Fibroblast of lung (primary cell): Measurements from ENCODE around the gene SDK1. TPM values are rescaled to one million over a fixed set of nuclear protein-coding genes. Genes with fewer than 3 reads are reported as not detected.
A peak's percentile ranks its signal among the peaks of the same experiment; 100 is the strongest.

Source experiments
- DNase-seq, 2 donors: peaks; one replicate each; pipeline versions ENCODE4 v3.0.0 to v3.0.0-alpha.2; 2010; ENCODE audit warnings: low read depth in 2 of 2
- H2AFZ ChIP-seq: 2 replicates; pipeline ENCODE4 v1.5.1; 2012; ENCODE audit warnings: low read length, control low read depth, inconsistent platforms
- H3K27ac ChIP-seq: 2 replicates; pipeline ENCODE4 v1.5.1; 2011; ENCODE audit warnings: low read length, control low read depth; ENCODE audit not compliant: insufficient read depth
- H3K27me3 ChIP-seq: 2 replicates; pipeline ENCODE4 v1.5.1; 2011; ENCODE audit warnings: mild to moderate bottlenecking, low read length; ENCODE audit not compliant: control insufficient read depth, insufficient read depth
- H3K36me3 ChIP-seq: 2 replicates; pipeline ENCODE4 v1.5.1; 2011; ENCODE audit warnings: low read length; ENCODE audit not compliant: control insufficient read depth, insufficient read depth
- H3K4me1 ChIP-seq: 2 replicates; pipeline ENCODE4 v1.5.1; 2011; ENCODE audit warnings: low read length; ENCODE audit not compliant: control insufficient read depth, insufficient read depth; ENCODE audit errors: extremely low read depth
- H3K4me2 ChIP-seq: 2 replicates; pipeline ENCODE4 v1.5.1; 2011; ENCODE audit warnings: low read length, control low read depth; ENCODE audit not compliant: insufficient read depth; ENCODE audit errors: extremely low read depth
- H3K4me3 ChIP-seq, 4 experiments: fragments of 200-600 bp in 1 of 4; sonication (generic) in 1 of 4; replicated peaks in 1 of 4; 2 replicates each; pipeline ENCODE4 v1.5.1; 2011 to 2016; ENCODE audit warnings: low read length in 4 of 4, low read depth in 3 of 4, mild to moderate bottlenecking in 3 of 4, control low read depth in 2 of 4, inconsistent platforms in 1 of 4, mixed read lengths in 1 of 4; ENCODE audit not compliant: insufficient read depth in 1 of 4; ENCODE audit errors: control extremely low read depth in 1 of 4
- H3K79me2 ChIP-seq: 2 replicates; pipeline ENCODE4 v1.5.1; 2012; ENCODE audit warnings: mild to moderate bottlenecking, low read length, inconsistent platforms; ENCODE audit not compliant: control insufficient read depth, insufficient read depth
- H3K9ac ChIP-seq: 2 replicates; pipeline ENCODE4 v1.5.1; 2011; ENCODE audit warnings: mild to moderate bottlenecking, low read length, control low read depth; ENCODE audit not compliant: insufficient read depth
- H3K9me3 ChIP-seq: 2 replicates; pipeline ENCODE4 v1.5.1; 2012; ENCODE audit warnings: low read depth, low read length; ENCODE audit not compliant: control insufficient read depth, insufficient read depth
- H4K20me1 ChIP-seq: 2 replicates; pipeline ENCODE4 v1.5.1; 2011; ENCODE audit warnings: low read length; ENCODE audit not compliant: control insufficient read depth, insufficient read depth; ENCODE audit errors: extremely low read depth
- CTCF ChIP-seq, 2 donors: IDR thresholded peaks in 1 of 2; conservative IDR thresholded peaks in 1 of 2; 1 replicate in 1 of 2; 2 replicates in 1 of 2; pipeline ENCODE4 v1.5.1; 2011 to 2012; ENCODE audit warnings: low read length in 2 of 2, control low read depth in 1 of 2, inconsistent platforms in 1 of 2, low read depth in 1 of 2, mild to moderate bottlenecking in 1 of 2
- EZH2 ChIP-seq: IDR thresholded peaks from 2 replicates; pipeline ENCODE4 v1.5.1; 2012; ENCODE audit warnings: low read length, control low read depth, mild to moderate bottlenecking; ENCODE audit errors: missing control alignments
- polyA plus RNA-seq, 2 donors: library from polyadenylated mRNA; depleted of rRNA in 1 of 2; stranded (reverse) in 1 of 2; unstranded in 1 of 2; fragments of >200 nt; gene quantifications; 2 replicates each; pipeline ENCODE4 v1.2.1, GENCODE V29; 2011 to 2012; ENCODE audit warnings: missing spikeins in 1 of 2
- total RNA-seq: library from RNA; depleted of rRNA; stranded (reverse); fragments of >200 nt; gene quantifications from 2 replicates; pipeline ENCODE4 v1.2.1, GENCODE V29; 2014

SDK1 gene
- total and polyA plus RNA-seq, 2 donors (not counting 1 experiment from before 2014, with no cell fraction given): 1.0 to 8.6 TPM

- no peaks in the 10 kb centered on the region for H3K4me1 ChIP-seq
- H3K27ac ChIP-seq: no peak overlapping the region
- no peak overlapping the region for H2AFZ ChIP-seq
- DNase-seq: no peak
- H4K20me1 ChIP-seq: no peaks in the 10 kb centered on the region
- no peaks in the 10 kb centered on the region for H3K79me2 ChIP-seq
- no peak overlapping the region for H3K9ac ChIP-seq
- H3K27me3 ChIP-seq: no peaks in the 10 kb centered on the region
- no peaks in the 10 kb centered on the region for H3K36me3 ChIP-seq
- no peak for TF ChIP-seq CTCF (conservative IDR thresholded peaks at IDR 0.05 in 1 of 2, IDR thresholded peaks at IDR 0.05 in 1 of 2; ENCODE audit: low read depth in 1 of 2, low read length in 2 of 2)
- no peak for TF ChIP-seq EZH2
- H3K4me3 ChIP-seq: no peak overlapping the region
- no peaks in the 10 kb centered on the region for H3K9me3 ChIP-seq
- no peak overlapping the region for H3K4me2 ChIP-seq
Observed at GRCh38 chr7:3712841-3713240, 411.8 kb downstream of the SDK1 start.

GRCh38 chr7:3721422-3721821 lies 420.4 kb downstream of the SDK1 start:
- no peak overlapping the region for H2AFZ ChIP-seq
- no peak overlapping the region for H3K9ac ChIP-seq
- H3K4me1 ChIP-seq: no peaks in the 10 kb centered on the region
- no peaks in the 10 kb centered on the region for H3K36me3 ChIP-seq
- no peak for TF ChIP-seq CTCF (conservative IDR thresholded peaks at IDR 0.05 in 1 of 2, IDR thresholded peaks at IDR 0.05 in 1 of 2; ENCODE audit: low read depth in 1 of 2, low read length in 2 of 2)
- no peak for TF ChIP-seq EZH2
- DNase-seq: no peak
- H3K79me2 ChIP-seq: no peaks in the 10 kb centered on the region
- no peak overlapping the region for H3K4me3 ChIP-seq
- H3K4me2 ChIP-seq: no peak overlapping the region
- H3K27me3 ChIP-seq: no peaks in the 10 kb centered on the region
- no peaks in the 10 kb centered on the region for H3K9me3 ChIP-seq
- no peak overlapping the region for H3K27ac ChIP-seq
- H4K20me1 ChIP-seq: no peaks in the 10 kb centered on the region

GRCh38 chr7:3722396-3722922 lies 421.4 kb downstream of the SDK1 start:
- no peak overlapping the region for H3K4me3 ChIP-seq
- no peak overlapping the region for H3K9ac ChIP-seq
- no peaks in the 10 kb centered on the region for H4K20me1 ChIP-seq
- no peak for TF ChIP-seq EZH2
- TF ChIP-seq CTCF (conservative IDR thresholded peaks at IDR 0.05 in 1 of 2, IDR thresholded peaks at IDR 0.05 in 1 of 2; ENCODE audit: low read depth in 1 of 2, low read length in 2 of 2): peak in 1 of 2 donors; percentile 34
- H3K36me3 ChIP-seq: no peaks in the 10 kb centered on the region
- H3K4me1 ChIP-seq: no peaks in the 10 kb centered on the region
- no peaks in the 10 kb centered on the region for H3K79me2 ChIP-seq
- DNase-seq: peak; percentile 21 to 29
- no peaks in the 10 kb centered on the region for H3K9me3 ChIP-seq
- H3K27ac ChIP-seq: no peak overlapping the region
- no peak overlapping the region for H2AFZ ChIP-seq
- no peaks in the 10 kb centered on the region for H3K27me3 ChIP-seq
- H3K4me2 ChIP-seq: no peak overlapping the region
